Liver (tissue), 9 donors: ENCODE measurements around the gene STXBP6. TPM values are rescaled to one million over a fixed set of nuclear protein-coding genes. Genes with fewer than 3 reads are reported as not detected.

Experiments
- DNase-seq: peaks from one replicate; pipeline ENCODE4 v3.0.0-alpha.2; 2017; ENCODE audit warnings: low spot score
- H3K27ac ChIP-seq, 2 donors: one replicate each; pipeline ENCODE4 v1.7.0; 2013; ENCODE audit warnings: inconsistent platforms in 2 of 2, low read length in 2 of 2, control low read depth in 1 of 2, low read depth in 1 of 2, mild to moderate bottlenecking in 1 of 2
- H3K27me3 ChIP-seq, 4 donors: one replicate each; pipeline versions ENCODE4 v1.6.1 to v1.7.0; 2013; ENCODE audit warnings: low read length in 3 of 4, inconsistent platforms in 1 of 4, mild to moderate bottlenecking in 1 of 4, moderate library complexity in 1 of 4; ENCODE audit not compliant: control insufficient read depth in 4 of 4, insufficient read depth in 4 of 4
- H3K36me3 ChIP-seq, 4 donors: one replicate each; pipeline versions ENCODE4 v1.6.1 to v1.7.0; 2013; ENCODE audit warnings: low read length in 3 of 4, mild to moderate bottlenecking in 3 of 4, low read depth in 1 of 4, moderate library complexity in 1 of 4; ENCODE audit not compliant: control insufficient read depth in 4 of 4, insufficient read depth in 3 of 4
- H3K4me1 ChIP-seq, 4 donors: one replicate each; pipeline versions ENCODE4 v1.6.1 to v1.7.0; 2013; ENCODE audit warnings: low read length in 3 of 4, mild to moderate bottlenecking in 3 of 4, moderate library complexity in 1 of 4; ENCODE audit not compliant: control insufficient read depth in 4 of 4, insufficient read depth in 4 of 4
- H3K4me3 ChIP-seq, 3 donors: one replicate each; pipeline versions ENCODE4 v1.6.1 to v1.7.0; 2013; ENCODE audit warnings: low read length in 3 of 3, control low read depth in 1 of 3, low read depth in 1 of 3, mild to moderate bottlenecking in 1 of 3
- H3K9ac ChIP-seq, 2 donors: one replicate each; pipeline ENCODE4 v1.7.0; 2013; ENCODE audit warnings: low read length in 2 of 2, mild to moderate bottlenecking in 2 of 2, moderate library complexity in 2 of 2, control low read depth in 1 of 2, low read depth in 1 of 2
- H3K9me3 ChIP-seq, 4 donors: one replicate each; pipeline versions ENCODE4 v1.6.1 to v1.7.0; 2013; ENCODE audit warnings: low read length in 3 of 4; ENCODE audit not compliant: control insufficient read depth in 4 of 4
- ATF3 ChIP-seq: IDR thresholded peaks from 2 replicates; pipeline ENCODE4 v1.6.1; 2016; ENCODE audit warnings: antibody characterized with exemption
- CTCF ChIP-seq: fragments of 150-350 bp; IDR thresholded peaks from 2 replicates; pipeline ENCODE4 v1.5.1; 2017; ENCODE audit warnings: improper control_type of control experiment, low read depth, low read length; ENCODE audit not compliant: missing input control
- EGR1 ChIP-seq, 2 donors: IDR thresholded peaks; 2 replicates each; pipeline ENCODE4 v1.6.1; 2016 to 2018; ENCODE audit warnings: antibody characterized with exemption in 2 of 2, low read depth in 2 of 2
- FOXA1 ChIP-seq: IDR thresholded peaks from 2 replicates; pipeline ENCODE4 v1.6.1; 2016; ENCODE audit warnings: antibody characterized with exemption
- FOXA2 ChIP-seq: IDR thresholded peaks from 2 replicates; pipeline ENCODE4 v1.6.1; 2016; ENCODE audit warnings: antibody characterized with exemption
- GABPA ChIP-seq, 2 donors: IDR thresholded peaks in 1 of 2; conservative IDR thresholded peaks in 1 of 2; 2 replicates each; pipeline ENCODE4 v1.6.1; 2016; ENCODE audit warnings: antibody characterized with exemption in 2 of 2, mild to moderate bottlenecking in 1 of 2, moderate library complexity in 1 of 2
- HNF4A ChIP-seq, 2 donors: conservative IDR thresholded peaks; 2 replicates each; pipeline ENCODE4 v1.6.1; 2016; ENCODE audit warnings: antibody characterized with exemption in 2 of 2, mild to moderate bottlenecking in 2 of 2
- HNF4G ChIP-seq: IDR thresholded peaks from 2 replicates; pipeline ENCODE4 v1.6.1; 2016; ENCODE audit warnings: antibody characterized with exemption
- MAX ChIP-seq: IDR thresholded peaks from 2 replicates; pipeline ENCODE4 v1.6.1; 2016; ENCODE audit warnings: antibody characterized with exemption
- NR2F2 ChIP-seq: IDR thresholded peaks from 2 replicates; pipeline ENCODE4 v1.6.1; 2016; ENCODE audit warnings: antibody characterized with exemption
- RAD21 ChIP-seq, 2 donors: IDR thresholded peaks; 2 replicates each; pipeline ENCODE4 v1.6.1; 2016; ENCODE audit warnings: antibody characterized with exemption in 2 of 2, mild to moderate bottlenecking in 2 of 2
- RXRA ChIP-seq, 2 donors: IDR thresholded peaks; 2 replicates each; pipeline ENCODE4 v1.6.1; 2017 to 2018; ENCODE audit warnings: antibody characterized with exemption in 2 of 2, mild to moderate bottlenecking in 1 of 2
- YY1 ChIP-seq: IDR thresholded peaks from 2 replicates; pipeline ENCODE4 v1.6.1; 2016; ENCODE audit warnings: antibody characterized with exemption, mild to moderate bottlenecking
- ZBTB33 ChIP-seq: IDR thresholded peaks from 2 replicates; pipeline ENCODE4 v1.6.1; 2016; ENCODE audit warnings: antibody characterized with exemption
- WGBS: extraction: QIAGEN DNeasy Blood & Tissue Kit; methylation state at CpG from one replicate; pipeline ENCODE4 v1.1.7; 2013; 5-methylcytosine and 5-hydroxymethylcytosine counted together
- polyA plus RNA-seq, 2 donors: library from polyadenylated mRNA; stranded (reverse) in 1 of 2; unstranded in 1 of 2; fragments of 200-250 nt in 1 of 2; fragments of >200 nt in 1 of 2; fragmentation: Nextera tagmentation in 1 of 2; extraction: Ambion mirVana in 1 of 2; gene quantifications; one replicate each; pipeline versions ENCODE4 v1.2.1 to v1.2.3, GENCODE V29; 2013 to 2015
- total RNA-seq, 2 donors: library from RNA; depleted of rRNA; stranded (reverse); fragments of >200 nt; gene quantifications; one replicate each; pipeline ENCODE4 v1.2.3, GENCODE V29; 2014
- donor health status: healthy.
- donor health status: healthy.
- donor health status: healthy.
- donor health status: healthy.
- donor health status: healthy.

Gene STXBP6
- total and polyA plus RNA-seq, 4 donors, result 1.4 to 3.8 (median 1.8) TPM

- Histone ChIP-seq H3K27ac (no peak overlapping the region), H3K27me3 (no peaks in the 10 kb centered on the region), H3K4me3 (no peak overlapping the region), H3K4me1 (peaks cover 0 to 3% (median 0%) of the 10 kb centered on the region in 4 donors), H3K36me3 (no peaks in the 10 kb centered on the region), H3K9me3 (no peaks in the 10 kb centered on the region), H3K9ac (no peak overlapping the region)
- no peak for DNase-seq
- TF ChIP-seq HNF4A (conservative IDR thresholded peaks at IDR 0.05) (no peak), CTCF (no peak), FOXA2 (no peak), MAX (no peak), ATF3 (no peak), EGR1 (IDR thresholded peaks at IDR 0.05; ENCODE audit: low read depth in 2 of 2) (no peak), YY1 (no peak), RAD21 (IDR thresholded peaks at IDR 0.05) (no peak), NR2F2 (no peak), RXRA (IDR thresholded peaks at IDR 0.05) (no peak), HNF4G (no peak), ZBTB33 (no peak), GABPA (IDR thresholded peaks at IDR 0.05 in 1 of 2, conservative IDR thresholded peaks at IDR 0.05 in 1 of 2) (no peak), FOXA1 (no peak)
- 99% methylated on average over 1 of the region's 1 CpG for WGBS
Observed at GRCh38 chr14:25015761-25016160, 34.2 kb downstream of the STXBP6 start.

- H3K9ac ChIP-seq, result no peak overlapping the region
- H3K36me3 ChIP-seq, result no peaks in the 10 kb centered on the region
- no peak overlapping the region for H3K4me3 ChIP-seq
- H3K27me3 ChIP-seq, result no peaks in the 10 kb centered on the region
- H3K27ac ChIP-seq, result no peak overlapping the region
- TF ChIP-seq HNF4A (conservative IDR thresholded peaks at IDR 0.05), result peak in 1 of 2 donors; percentile 19
- TF ChIP-seq ZBTB33, result no peak
- H3K9me3 ChIP-seq, result no peaks in the 10 kb centered on the region
- DNase-seq, result no peak
- WGBS, result 39% methylated on average over 4 of the region's 4 CpGs
- H3K4me1 ChIP-seq, result peaks cover 0 to 3% (median 0%) of the 10 kb centered on the region in 4 donors
Observed at GRCh38 chr14:25014440-25014839, 35.5 kb downstream of the STXBP6 start.
